ENCODE data around the gene MEIKIN. TPM values are rescaled to one million over a fixed set of nuclear protein-coding genes. Genes with fewer than 3 reads are reported as not detected.
A peak's percentile ranks its signal among the peaks of the same experiment; 100 is the strongest.

The MEIKIN gene
- total RNA-seq, 1 experiment from 2014 or later: not detected

GRCh38 chr5:131976414-131977211, 31.1 kb upstream of the MEIKIN start:
- Histone ChIP-seq H2BK12ac (ENCODE audit: insufficient read length, low read depth, low read length) (no peak overlapping the region), H2BK120ac (ENCODE audit: low read depth, low read length, poor library complexity, severe bottlenecking) (no peak overlapping the region), H3K79me2 (ENCODE audit: insufficient read depth, low read length) (no peaks in the 10 kb centered on the region), H2BK15ac (ENCODE audit: low read depth, low read length) (no peak overlapping the region), H3K23me2 (ENCODE audit: insufficient read length, low read depth, low read length, poor library complexity, severe bottlenecking) (no peaks in the 10 kb centered on the region), H3K79me1 (ENCODE audit: insufficient read depth, low read depth, low read length, poor library complexity, severe bottlenecking) (no peaks in the 10 kb centered on the region), H4K20me1 (ENCODE audit: control insufficient read depth, insufficient read depth, insufficient read length) (no peaks in the 10 kb centered on the region), H2BK20ac (ENCODE audit: low read depth, low read length, poor library complexity, severe bottlenecking) (no peak overlapping the region), H4K91ac (ENCODE audit: insufficient read length, low read depth, low read length) (no peak overlapping the region), H2BK5ac (ENCODE audit: insufficient read length, low read length) (no peak overlapping the region), H3K27ac (ENCODE audit: insufficient read length, low read depth, low read length) (no peak overlapping the region), H2AK5ac (ENCODE audit: insufficient read length, low read length) (no peak overlapping the region), H3K4me2 (ENCODE audit: insufficient read depth, insufficient read length, low read length) (no peak overlapping the region), H3K4me1 (ENCODE audit: insufficient read depth, low read length) (peaks cover under 1% of the 10 kb centered on the region; the same call in 1 of the 2 replicates), H2AFZ (ENCODE audit: low read length) (no peak overlapping the region), H4K8ac (replicated peaks; ENCODE audit: insufficient read length, low read depth, low read length) (no peak overlapping the region), H3K9me3 (ENCODE audit: control insufficient read depth, low read depth, low read length) (no peaks in the 10 kb centered on the region), H3K27me3 (ENCODE audit: insufficient read depth, low read length) (no peaks in the 10 kb centered on the region), H4K5ac (ENCODE audit: insufficient read length, low read depth, low read length) (no peak overlapping the region), H3K56ac (ENCODE audit: insufficient read length, low read depth, low read length) (no peak overlapping the region), H3T11ph (ENCODE audit: low read length) (no peak overlapping the region), H3K14ac (ENCODE audit: insufficient read depth, low read length) (no peak overlapping the region; the same call in 1 of the 2 replicates), H3K23ac (ENCODE audit: insufficient read length, low read depth, low read length) (no peak overlapping the region), H3K18ac (ENCODE audit: insufficient read length, low read depth, low read length) (no peak overlapping the region), H3K9ac (ENCODE audit: extremely low read depth, insufficient read length, low read length) (no peak overlapping the region), H3K4ac (ENCODE audit: low read depth, low read length) (no peak overlapping the region)
- Mint-ChIP-seq H3K4me1 (peaks cover 10 to 12% of the 10 kb centered on the region in 2 experiments), H3K27me3 (ENCODE audit: low read depth) (no peaks in the 10 kb centered on the region), H3K4me3 (no peak overlapping the region), H3K9me3 (no peaks in the 10 kb centered on the region), H3K27ac (no peak overlapping the region), H3K36me3 (ENCODE audit: insufficient read depth in 1 of 3, low read depth in 3 of 3) (no peaks in the 10 kb centered on the region; a peak in 1 of 7 replicates)
- peak; percentile 14 for DNase-seq
- TF ChIP-seq, protein P1, sequence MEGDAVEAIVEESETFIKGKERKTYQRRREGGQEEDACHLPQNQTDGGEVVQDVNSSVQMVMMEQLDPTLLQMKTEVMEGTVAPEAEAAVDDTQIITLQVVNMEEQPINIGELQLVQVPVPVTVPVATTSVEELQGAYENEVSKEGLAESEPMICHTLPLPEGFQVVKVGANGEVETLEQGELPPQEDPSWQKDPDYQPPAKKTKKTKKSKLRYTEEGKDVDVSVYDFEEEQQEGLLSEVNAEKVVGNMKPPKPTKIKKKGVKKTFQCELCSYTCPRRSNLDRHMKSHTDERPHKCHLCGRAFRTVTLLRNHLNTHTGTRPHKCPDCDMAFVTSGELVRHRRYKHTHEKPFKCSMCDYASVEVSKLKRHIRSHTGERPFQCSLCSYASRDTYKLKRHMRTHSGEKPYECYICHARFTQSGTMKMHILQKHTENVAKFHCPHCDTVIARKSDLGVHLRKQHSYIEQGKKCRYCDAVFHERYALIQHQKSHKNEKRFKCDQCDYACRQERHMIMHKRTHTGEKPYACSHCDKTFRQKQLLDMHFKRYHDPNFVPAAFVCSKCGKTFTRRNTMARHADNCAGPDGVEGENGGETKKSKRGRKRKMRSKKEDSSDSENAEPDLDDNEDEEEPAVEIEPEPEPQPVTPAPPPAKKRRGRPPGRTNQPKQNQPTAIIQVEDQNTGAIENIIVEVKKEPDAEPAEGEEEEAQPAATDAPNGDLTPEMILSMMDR (conservative IDR thresholded peaks at IDR 0.05): no peak
- no CpG with 5 or more reads among the region's 6 CpGs for WGBS (ENCODE audit: extremely low coverage, insufficient read length, low lambda C conversion rate)

Data from H9 (cell line).